CD4-positive, alpha-beta T cell (primary cell): ENCODE measurements around the gene RASA3. TPM values are rescaled to one million over a fixed set of nuclear protein-coding genes. Genes with fewer than 3 reads are reported as not detected.
A peak's percentile ranks its signal among the peaks of the same experiment; 100 is the strongest.

ENCODE experiments used
- ATAC-seq: fragments of 200-7000 bp; cut with Tn5 transposase; one replicate; pipeline ENCODE4 v1.10.0; 2022; ENCODE audit warnings: mild to moderate bottlenecking; ENCODE audit not compliant: poor library complexity
- CTCF ChIA-PET: fragments of 350-600 bp; sonication (Branson Sonifier 250); formaldehyde crosslinking; loops from one replicate; lab custom pipeline; 2021; ENCODE audit warnings: antibody characterized with exemption, inconsistent platforms; lab: Charles Lee
- POLR2A ChIA-PET: fragments of 350-600 bp; sonication (Branson Sonifier 250); formaldehyde crosslinking; loops from one replicate; lab custom pipeline; 2021; ENCODE audit warnings: antibody characterized with exemption, inconsistent platforms; lab: Charles Lee
- DNase-seq, 14 experiments: peaks; one replicate each; pipeline ENCODE4 v3.0.0-alpha.2; 2013 to 2020; ENCODE audit warnings: mixed read lengths in 2 of 14
- H3K27ac ChIP-seq, 2 donors: one replicate each; pipeline versions ENCODE4 v1.5.1 to v1.7.0; 2013; ENCODE audit warnings: low read length in 2 of 2, low read depth in 1 of 2, mild to moderate bottlenecking in 1 of 2
- H3K27me3 ChIP-seq, 2 experiments: 1 replicate in 1 of 2; 2 replicates in 1 of 2; pipeline versions ENCODE4 v1.6.1 to v1.7.0; 2013; ENCODE audit warnings: low read length in 2 of 2, control low read depth in 1 of 2, mild to moderate bottlenecking in 1 of 2, moderate library complexity in 1 of 2; ENCODE audit not compliant: insufficient read depth in 2 of 2, control insufficient read depth in 1 of 2
- H3K36me3 ChIP-seq: one replicate; pipeline ENCODE4 v1.6.1; 2013; ENCODE audit warnings: low read length, control low read depth; ENCODE audit not compliant: insufficient read depth
- H3K4me1 ChIP-seq: one replicate; pipeline ENCODE4 v1.6.1; 2013; ENCODE audit warnings: low read length, control low read depth; ENCODE audit not compliant: insufficient read depth
- H3K4me3 ChIP-seq: one replicate; pipeline ENCODE4 v1.5.1; 2013; ENCODE audit warnings: mild to moderate bottlenecking, low read length, moderate library complexity
- H3K9me3 ChIP-seq, 2 experiments: 1 replicate in 1 of 2; 2 replicates in 1 of 2; pipeline versions ENCODE4 v1.6.1 to v1.7.0; 2013; ENCODE audit warnings: low read length in 2 of 2, mild to moderate bottlenecking in 2 of 2, control low read depth in 1 of 2, moderate library complexity in 1 of 2; ENCODE audit not compliant: control insufficient read depth in 1 of 2, insufficient read depth in 1 of 2
- H3K27ac Mint-ChIP-seq: one replicate; pipeline ENCODE4 v1.8.0; 2020; ENCODE audit warnings: mixed read lengths
- H3K27me3 Mint-ChIP-seq: one replicate; pipeline ENCODE4 v1.8.0; 2021; ENCODE audit warnings: mixed read lengths
- H3K36me3 Mint-ChIP-seq: one replicate; pipeline ENCODE4 v1.8.0; 2021; ENCODE audit warnings: low read depth, mixed read lengths
- H3K4me1 Mint-ChIP-seq: one replicate; pipeline ENCODE4 v1.8.0; 2021; ENCODE audit warnings: low read depth, mixed read lengths
- H3K4me3 Mint-ChIP-seq: one replicate; pipeline ENCODE4 v1.8.0; 2020; ENCODE audit warnings: mild to moderate bottlenecking, mixed read lengths
- H3K9me3 Mint-ChIP-seq: one replicate; pipeline ENCODE4 v1.8.0; 2020; ENCODE audit warnings: mixed read lengths
- intact Hi-C, 2 experiments: fragments of 100-400 bp; cut with DNase I in 1 of 2; cut with micrococcal nuclease in 1 of 2; formaldehyde crosslinking; loops; one replicate each; pipeline versions ENCODE4 v1.15.1 to v1.9.0; 2023 to 2025; cut with DNase I, micrococcal nuclease
- total RNA-seq, 174 experiments: library from RNA in 2 of 174; stranded (reverse) in 2 of 174; gene quantifications; one replicate each; pipeline ENCODE4 v1.2.3 and lab custom pipeline; 2021 to 2026
- TF ChIP-seq, protein P1 (sequence below): fragments of 200-600 bp; IDR thresholded peaks from one replicate; pipeline ENCODE4 v1.8.0; 2022; ENCODE audit warnings: antibody characterized with exemption, mild to moderate bottlenecking

The RASA3 gene
- total RNA-seq, 2 experiments from 2014 or later, result 181 to 184 TPM

DNA sequence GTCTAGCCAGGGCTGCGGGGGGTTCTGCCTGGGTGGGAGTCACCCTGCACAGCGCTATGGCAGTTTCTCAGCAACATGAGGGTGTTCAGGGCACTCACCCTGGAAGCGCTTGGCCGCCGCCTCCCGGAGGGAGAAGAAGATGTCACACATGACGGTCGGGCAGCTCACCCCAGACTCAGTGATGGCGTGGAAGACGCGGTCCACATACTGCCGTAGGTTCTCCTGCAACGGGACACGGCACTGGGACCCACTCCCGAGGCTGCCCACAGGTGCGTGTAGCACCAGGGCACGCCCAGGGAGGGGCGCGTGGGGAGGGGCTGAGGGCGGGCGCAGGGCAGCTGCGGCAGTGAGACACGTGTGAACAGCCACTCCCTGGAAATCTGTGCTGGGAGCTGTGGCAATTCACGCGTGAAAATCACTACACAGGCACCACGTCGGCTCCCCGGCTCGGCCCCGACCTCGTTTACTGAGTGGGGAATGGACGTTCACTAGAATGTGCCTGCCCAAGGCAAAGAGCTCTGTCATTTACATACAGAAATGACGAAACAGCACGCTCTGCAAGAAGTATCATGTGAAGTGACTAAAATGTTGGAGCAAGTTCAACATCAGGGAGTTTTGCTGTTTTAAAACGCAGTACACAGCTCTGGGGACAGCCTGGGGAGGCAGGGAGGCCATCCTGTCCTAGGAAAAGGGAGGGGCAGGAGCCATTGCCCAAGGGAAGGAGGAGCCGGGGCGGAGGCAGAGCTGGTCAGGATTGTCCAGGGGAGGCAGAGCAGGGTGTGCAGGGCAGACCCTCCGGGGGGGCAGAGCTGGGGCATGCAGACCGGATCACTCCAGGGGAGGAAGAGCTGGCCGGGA lies 117.1 kb downstream of the RASA3 start:
- no peaks in the 10 kb centered on the region for H3K27me3 Mint-ChIP-seq
- H3K4me1 ChIP-seq, result peaks cover 7% of the 10 kb centered on the region
- TF ChIP-seq, protein P1, sequence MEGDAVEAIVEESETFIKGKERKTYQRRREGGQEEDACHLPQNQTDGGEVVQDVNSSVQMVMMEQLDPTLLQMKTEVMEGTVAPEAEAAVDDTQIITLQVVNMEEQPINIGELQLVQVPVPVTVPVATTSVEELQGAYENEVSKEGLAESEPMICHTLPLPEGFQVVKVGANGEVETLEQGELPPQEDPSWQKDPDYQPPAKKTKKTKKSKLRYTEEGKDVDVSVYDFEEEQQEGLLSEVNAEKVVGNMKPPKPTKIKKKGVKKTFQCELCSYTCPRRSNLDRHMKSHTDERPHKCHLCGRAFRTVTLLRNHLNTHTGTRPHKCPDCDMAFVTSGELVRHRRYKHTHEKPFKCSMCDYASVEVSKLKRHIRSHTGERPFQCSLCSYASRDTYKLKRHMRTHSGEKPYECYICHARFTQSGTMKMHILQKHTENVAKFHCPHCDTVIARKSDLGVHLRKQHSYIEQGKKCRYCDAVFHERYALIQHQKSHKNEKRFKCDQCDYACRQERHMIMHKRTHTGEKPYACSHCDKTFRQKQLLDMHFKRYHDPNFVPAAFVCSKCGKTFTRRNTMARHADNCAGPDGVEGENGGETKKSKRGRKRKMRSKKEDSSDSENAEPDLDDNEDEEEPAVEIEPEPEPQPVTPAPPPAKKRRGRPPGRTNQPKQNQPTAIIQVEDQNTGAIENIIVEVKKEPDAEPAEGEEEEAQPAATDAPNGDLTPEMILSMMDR, result no peak
- peaks cover 6% of the 10 kb centered on the region for H3K4me1 Mint-ChIP-seq
- H3K27me3 ChIP-seq, result no peaks in the 10 kb centered on the region
- no peaks in the 10 kb centered on the region for H3K9me3 ChIP-seq
- H3K27ac Mint-ChIP-seq, result no peak overlapping the region
- intact Hi-C loops, result no loop called here
- CTCF ChIA-PET, result no interaction called here
- POLR2A ChIA-PET, result interaction anchor here (0.5 kb wide), 1 partner anchor 116 kb away, joined by 3 read pairs; no protein-coding TSS in a partner anchor
- peaks cover 94% of the 10 kb centered on the region for H3K36me3 ChIP-seq
- no peak overlapping the region for H3K27ac ChIP-seq
- peaks cover 51% of the 10 kb centered on the region for H3K36me3 Mint-ChIP-seq
- DNase-seq (no peak), ATAC-seq (no peak)
- H3K4me3 Mint-ChIP-seq, result no peak overlapping the region
- no peak overlapping the region for H3K4me3 ChIP-seq
- H3K9me3 Mint-ChIP-seq, result no peaks in the 10 kb centered on the region

DNA sequence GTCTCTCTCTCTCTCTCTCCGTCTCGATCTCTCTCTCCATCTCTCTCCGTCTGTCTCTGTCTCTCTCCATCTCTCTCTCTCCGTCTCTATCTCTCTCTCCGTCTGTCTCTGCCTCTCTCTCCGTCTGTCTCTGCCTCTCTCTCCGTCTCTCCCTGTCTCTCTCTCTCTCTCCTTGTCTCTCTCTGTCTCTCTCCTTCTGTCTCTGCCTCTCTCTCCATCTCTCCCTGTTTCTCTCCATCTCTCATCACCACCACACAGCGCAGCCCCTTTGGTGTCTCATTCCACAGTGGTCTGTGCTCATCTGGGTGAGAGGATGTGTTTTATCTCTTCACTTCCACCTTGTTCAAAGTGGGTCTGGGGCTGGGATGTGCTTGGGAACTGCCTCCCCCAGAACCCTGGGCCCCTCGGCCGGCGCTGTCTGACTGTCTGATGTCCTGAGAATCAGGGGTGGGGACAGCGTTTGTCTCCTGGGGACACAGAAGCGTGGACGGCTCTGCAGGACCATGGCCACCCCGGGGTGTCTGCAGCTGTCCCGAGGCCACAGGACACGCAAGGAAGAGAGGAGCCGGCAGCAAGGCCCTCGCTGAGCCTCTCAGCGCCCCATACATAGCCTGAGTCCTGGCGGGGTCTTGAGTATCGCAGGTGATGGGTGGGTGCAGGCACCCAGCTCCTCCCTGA lies 118.3 kb downstream of the RASA3 start:
- ATAC-seq, result no peak
- DNase-seq, result no peak
- ChIA-PET POLR2A (no interaction called here), CTCF (no interaction called here)
- H3K27ac Mint-ChIP-seq, result no peak overlapping the region
- no peaks in the 10 kb centered on the region for H3K9me3 ChIP-seq
- H3K9me3 Mint-ChIP-seq, result no peaks in the 10 kb centered on the region
- no peak overlapping the region for H3K27ac ChIP-seq
- H3K27me3 ChIP-seq, result no peaks in the 10 kb centered on the region
- no peaks in the 10 kb centered on the region for H3K27me3 Mint-ChIP-seq
- H3K36me3 Mint-ChIP-seq, result peaks cover 57% of the 10 kb centered on the region
- H3K4me1 Mint-ChIP-seq, result peaks cover 6% of the 10 kb centered on the region
- H3K4me3 ChIP-seq, result no peak overlapping the region
- intact Hi-C loops, result loop anchor here in 1 of 2 experiments (5.0 kb wide), 1 partner anchor 47 kb away; no protein-coding TSS in a partner anchor
- TF ChIP-seq, protein P1, result no peak
- peaks cover 97% of the 10 kb centered on the region for H3K36me3 ChIP-seq
- no peak overlapping the region for H3K4me3 Mint-ChIP-seq
- H3K4me1 ChIP-seq, result peaks cover 7% of the 10 kb centered on the region

DNA sequence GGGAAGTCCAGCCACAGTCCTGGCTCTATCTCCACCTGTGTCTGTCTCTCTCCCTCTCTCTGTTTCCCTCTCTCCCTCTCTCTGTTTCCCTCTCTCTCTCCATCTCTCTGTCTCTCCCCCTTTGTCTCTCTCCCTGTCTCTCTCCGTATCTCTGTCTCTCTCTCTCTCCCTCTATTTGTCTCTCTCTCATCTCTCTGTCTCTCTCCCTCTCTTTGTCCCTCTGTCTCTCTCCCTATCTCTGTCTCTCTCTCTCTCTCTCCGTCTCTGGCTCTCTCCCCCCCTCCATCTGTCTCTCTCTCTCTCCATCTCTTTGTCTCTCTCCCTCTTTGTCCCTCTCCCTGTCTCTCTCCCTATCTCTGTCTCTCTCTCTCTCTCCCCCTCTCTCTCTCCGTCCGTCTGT lies 119.1 kb downstream of the RASA3 start:
- POLR2A ChIA-PET, result no interaction called here
- peaks cover 93% of the 10 kb centered on the region for H3K36me3 ChIP-seq
- no peaks in the 10 kb centered on the region for H3K27me3 ChIP-seq
- TF ChIP-seq, protein P1, result no peak
- H3K27ac ChIP-seq, result peak overlapping the region in 1 of 2 donors; percentile 7
- peaks cover 7% of the 10 kb centered on the region for H3K4me1 ChIP-seq
- Mint-ChIP-seq H3K9me3 (no peaks in the 10 kb centered on the region), H3K27ac (no peak overlapping the region), H3K27me3 (no peaks in the 10 kb centered on the region), H3K4me3 (no peak overlapping the region), H3K36me3 (peaks cover 52% of the 10 kb centered on the region), H3K4me1 (peaks cover 6% of the 10 kb centered on the region)
- H3K9me3 ChIP-seq, result no peaks in the 10 kb centered on the region
- CTCF ChIA-PET, result no interaction called here
- intact Hi-C loops, result loop anchor here in 1 of 2 experiments (5.0 kb wide), 1 partner anchor 46 kb away; no protein-coding TSS in a partner anchor
- no peak for ATAC-seq
- H3K4me3 ChIP-seq, result no peak overlapping the region
- DNase-seq, result no peak
